H1 (cell line): ENCODE data around the gene FGD5.

Source experiments
- CHD2 ChIP-seq: IDR thresholded peaks from 2 replicates; pipeline ENCODE4 v1.6.1; 2012; ENCODE audit warnings: low read length, improper control_type of control experiment
- EZH2 ChIP-seq: fragments of 200-600 bp; sonication (generic); IDR thresholded peaks from 2 replicates; pipeline ENCODE4 v1.7.1; 2012; ENCODE audit warnings: low read depth, mild to moderate bottlenecking, moderate library complexity, low read length, inconsistent platforms; ENCODE audit not compliant: severe bottlenecking
- MAX ChIP-seq: IDR thresholded peaks from 2 replicates; pipeline ENCODE4 v1.6.1; 2012; ENCODE audit warnings: inconsistent platforms
- POLR2AphosphoS5 ChIP-seq: IDR thresholded peaks from 2 replicates; pipeline ENCODE4 v1.6.1; 2011; ENCODE audit warnings: low read depth, low read length
- SP4 ChIP-seq: IDR thresholded peaks from 2 replicates; pipeline ENCODE4 v1.6.1; 2012; ENCODE audit warnings: low read length, inconsistent platforms
- TF ChIP-seq, protein P1 (sequence below), 3 experiments: IDR thresholded peaks; 1 replicate in 2 of 3; 2 replicates in 1 of 3; pipeline versions ENCODE4 v1.5.1 to v1.6.1; 2011; ENCODE audit warnings: low read length in 3 of 3, mild to moderate bottlenecking in 3 of 3, inconsistent platforms in 2 of 3, low read depth in 1 of 3, moderate library complexity in 1 of 3; ENCODE audit not compliant: insufficient read depth in 1 of 3; ENCODE audit errors: control extremely low read depth in 1 of 3

GRCh38 chr3:14962762-14963161 lies 144.0 kb downstream of the FGD5 start:
- TF ChIP-seq POLR2AphosphoS5 (no peak), EZH2 (no peak), SP4 (no peak), CHD2 (no peak), MAX (no peak)
- TF ChIP-seq, protein P1, sequence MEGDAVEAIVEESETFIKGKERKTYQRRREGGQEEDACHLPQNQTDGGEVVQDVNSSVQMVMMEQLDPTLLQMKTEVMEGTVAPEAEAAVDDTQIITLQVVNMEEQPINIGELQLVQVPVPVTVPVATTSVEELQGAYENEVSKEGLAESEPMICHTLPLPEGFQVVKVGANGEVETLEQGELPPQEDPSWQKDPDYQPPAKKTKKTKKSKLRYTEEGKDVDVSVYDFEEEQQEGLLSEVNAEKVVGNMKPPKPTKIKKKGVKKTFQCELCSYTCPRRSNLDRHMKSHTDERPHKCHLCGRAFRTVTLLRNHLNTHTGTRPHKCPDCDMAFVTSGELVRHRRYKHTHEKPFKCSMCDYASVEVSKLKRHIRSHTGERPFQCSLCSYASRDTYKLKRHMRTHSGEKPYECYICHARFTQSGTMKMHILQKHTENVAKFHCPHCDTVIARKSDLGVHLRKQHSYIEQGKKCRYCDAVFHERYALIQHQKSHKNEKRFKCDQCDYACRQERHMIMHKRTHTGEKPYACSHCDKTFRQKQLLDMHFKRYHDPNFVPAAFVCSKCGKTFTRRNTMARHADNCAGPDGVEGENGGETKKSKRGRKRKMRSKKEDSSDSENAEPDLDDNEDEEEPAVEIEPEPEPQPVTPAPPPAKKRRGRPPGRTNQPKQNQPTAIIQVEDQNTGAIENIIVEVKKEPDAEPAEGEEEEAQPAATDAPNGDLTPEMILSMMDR (IDR thresholded peaks at IDR 0.05; ENCODE audit: control extremely low read depth in 1 of 3, insufficient read depth in 1 of 3, low read depth in 1 of 3, low read length in 3 of 3), result no peak
